ENCODE results near the gene TUBB2B. TPM values are rescaled to one million over a fixed set of nuclear protein-coding genes. Genes with fewer than 3 reads are reported as not detected.

TUBB2B gene
- total and polyA plus RNA-seq, 9 of the 15 experiments (the other 6 are each of a cell fraction or from before 2014, with no cell fraction given), result 0.11 to 9.7 (median 4.6) TPM

GRCh38 chr6:3251462-3252314 lies 24.2 kb upstream of the TUBB2B start (continued):
- TF ChIP-seq REST (IDR thresholded peaks at IDR 0.05; ENCODE audit: borderline replicate concordance), result peak; percentile 83
- TF ChIP-seq REST (CRISPR knock-in tag; IDR thresholded peaks at IDR 0.05; ENCODE audit: low read depth), result no peak
- no peak for TF ChIP-seq NFE2L1 (tag; IDR thresholded peaks at IDR 0.05; ENCODE audit: borderline replicate concordance, low read depth)
- TF ChIP-seq ZSCAN32 (CRISPR knock-in tag; IDR thresholded peaks at IDR 0.05), result no peak
- peak; percentile 28; the same call in 1 of the 2 replicates for TF ChIP-seq ETV5 (CRISPR knock-in tag; IDR thresholded peaks at IDR 0.05; ENCODE audit: low read depth)
- TF ChIP-seq TCF3 (CRISPR knock-in tag; IDR thresholded peaks at IDR 0.05), result peak; percentile 33; the same call in 1 of the 2 replicates
- no peak for TF ChIP-seq ZBED1 (IDR thresholded peaks at IDR 0.05)
- TF ChIP-seq ATF3 (IDR thresholded peaks at IDR 0.05), result no peak
- TF ChIP-seq ATF3 (CRISPR knock-in tag; conservative IDR thresholded peaks at IDR 0.05), result 0 out of 2 replicates have a peak, but pooled peaks have one; percentile 33
- no peak for TF ChIP-seq SRSF7 (optimal IDR thresholded peaks at IDR 0.05; ENCODE audit: low read depth, low read length)
- no peak for TF ChIP-seq SMAD1 (IDR thresholded peaks at IDR 0.05; ENCODE audit: low read depth, low read length, partially characterized antibody)
- 0 out of 2 replicates have a peak, but pooled peaks have one; percentile 70 for TF ChIP-seq RHOXF2B (CRISPR knock-in tag; conservative IDR thresholded peaks at IDR 0.05)
- no peak for TF ChIP-seq ESRRB (CRISPR knock-in tag; IDR thresholded peaks at IDR 0.05; ENCODE audit: borderline replicate concordance)
